Measurements from ENCODE around the gene ACTN4.

ACTN4 gene

DNA sequence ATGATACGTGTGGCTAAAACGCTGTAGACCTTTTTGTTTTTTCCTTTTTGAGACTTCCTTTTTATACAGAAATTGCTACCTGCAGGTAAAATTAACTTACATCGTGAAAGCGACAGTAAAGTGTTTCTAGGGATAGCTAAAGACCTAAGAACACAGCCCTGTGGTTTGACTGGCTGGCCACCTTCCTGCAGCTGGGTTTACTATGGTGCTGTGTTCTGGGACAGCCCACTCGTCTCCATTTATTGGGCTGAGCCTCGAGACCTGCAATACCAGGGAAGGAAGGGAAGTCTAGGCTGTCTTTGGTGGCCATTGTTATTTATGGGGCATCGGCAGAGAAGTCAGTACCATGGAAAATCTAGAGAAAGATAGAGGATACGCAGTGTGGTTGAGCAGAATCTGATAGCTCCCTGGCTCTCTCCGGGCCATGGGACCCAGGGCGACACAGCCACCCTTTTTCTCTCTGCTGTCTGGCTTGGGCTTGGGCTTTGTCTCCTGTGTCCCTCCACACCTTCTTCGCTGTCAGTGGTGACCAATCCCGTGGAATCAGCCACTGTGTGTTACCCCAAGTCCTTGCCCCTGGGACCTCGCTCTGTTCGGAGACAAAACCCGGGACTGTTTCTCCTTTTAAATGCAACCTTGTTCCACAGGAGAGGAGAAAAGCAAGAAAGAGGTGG lies 30.9 kb downstream of the ACTN4 start:
- DNase-seq (ENCODE audit: low read depth), result no peak

DNA sequence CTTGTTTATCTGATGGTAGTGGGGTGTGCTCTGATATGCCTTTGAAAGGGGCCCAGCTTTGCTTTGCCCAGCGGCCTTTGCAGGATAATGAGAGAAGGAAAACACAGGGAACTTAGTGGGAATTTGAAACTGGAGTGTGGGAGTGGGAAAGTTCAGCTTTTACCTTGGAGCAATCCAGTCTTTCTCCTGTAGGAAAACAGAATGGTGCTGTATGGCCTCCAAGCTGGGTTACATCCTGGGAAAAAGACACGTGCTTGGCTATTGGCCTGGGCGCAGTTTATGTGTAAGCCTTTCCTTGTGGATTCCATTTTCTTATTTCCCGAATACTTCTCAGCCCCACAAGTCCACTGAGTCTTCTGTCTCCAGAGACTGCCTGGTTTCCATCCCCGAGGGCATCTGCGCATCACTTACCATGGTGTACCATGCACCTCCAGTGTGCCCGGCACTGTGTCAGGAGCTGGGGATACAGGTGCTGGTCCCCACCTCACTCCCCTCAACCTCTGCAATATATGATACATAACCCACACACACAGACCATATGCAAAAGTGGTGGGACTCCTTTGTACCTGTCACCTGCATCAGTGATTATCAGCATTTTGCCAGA lies 31.5 kb downstream of the ACTN4 start:
- no peak for DNase-seq (ENCODE audit: low read depth)

DNA sequence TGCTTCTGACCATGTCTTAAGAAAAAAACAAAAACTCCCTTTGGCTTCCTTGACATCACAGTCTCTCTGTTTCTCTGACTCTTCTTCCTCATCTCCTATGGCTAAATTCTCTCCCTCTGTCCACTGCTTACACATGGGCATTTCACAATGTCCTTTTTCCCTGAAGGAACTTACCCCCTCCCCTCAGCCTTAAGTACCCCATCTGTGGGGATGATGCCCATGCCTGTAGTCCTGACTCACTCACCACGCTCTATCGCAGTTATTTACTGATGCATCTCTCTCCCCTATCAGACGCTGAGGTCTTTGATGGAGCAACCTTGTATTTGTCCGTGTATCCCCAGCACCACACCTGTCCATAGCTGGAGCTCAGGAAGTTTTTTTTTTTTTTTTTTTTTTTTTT lies 32.4 kb downstream of the ACTN4 start:
- no peak for DNase-seq (ENCODE audit: low read depth)

DNA sequence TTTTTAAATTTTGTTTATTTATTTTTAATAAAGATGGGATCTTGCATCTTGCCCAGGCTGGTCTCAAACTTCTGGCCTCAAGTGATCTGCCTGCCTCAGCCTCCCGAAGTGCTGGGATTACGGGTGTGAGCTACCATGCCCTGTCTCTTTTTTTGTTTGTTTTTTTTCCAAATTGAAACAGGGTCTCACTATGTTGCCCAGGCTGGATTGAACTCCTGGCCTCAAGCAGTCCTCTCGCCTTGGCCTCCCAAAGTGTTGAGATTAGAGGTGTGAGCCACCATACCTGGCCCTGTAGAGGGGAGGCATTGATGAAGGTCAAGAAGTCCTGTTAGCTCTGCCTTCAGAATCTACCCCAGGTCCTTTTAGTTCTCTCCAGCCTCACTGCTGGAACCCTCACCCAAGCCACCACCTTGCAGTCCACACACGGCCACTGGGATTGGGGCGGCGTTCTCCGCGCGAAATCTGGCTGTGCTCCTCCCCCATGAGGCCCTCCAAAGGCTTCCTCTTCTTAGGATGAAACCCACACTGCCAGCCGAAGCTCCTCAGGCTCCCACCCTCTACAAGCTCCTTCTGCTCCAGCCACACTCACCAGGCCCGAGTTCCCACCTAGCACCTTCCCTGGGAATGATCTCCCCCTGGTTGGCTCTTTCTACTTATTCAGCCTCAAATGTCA lies 34.9 kb downstream of the ACTN4 start:
- no peak for DNase-seq (ENCODE audit: low read depth)

DNA sequence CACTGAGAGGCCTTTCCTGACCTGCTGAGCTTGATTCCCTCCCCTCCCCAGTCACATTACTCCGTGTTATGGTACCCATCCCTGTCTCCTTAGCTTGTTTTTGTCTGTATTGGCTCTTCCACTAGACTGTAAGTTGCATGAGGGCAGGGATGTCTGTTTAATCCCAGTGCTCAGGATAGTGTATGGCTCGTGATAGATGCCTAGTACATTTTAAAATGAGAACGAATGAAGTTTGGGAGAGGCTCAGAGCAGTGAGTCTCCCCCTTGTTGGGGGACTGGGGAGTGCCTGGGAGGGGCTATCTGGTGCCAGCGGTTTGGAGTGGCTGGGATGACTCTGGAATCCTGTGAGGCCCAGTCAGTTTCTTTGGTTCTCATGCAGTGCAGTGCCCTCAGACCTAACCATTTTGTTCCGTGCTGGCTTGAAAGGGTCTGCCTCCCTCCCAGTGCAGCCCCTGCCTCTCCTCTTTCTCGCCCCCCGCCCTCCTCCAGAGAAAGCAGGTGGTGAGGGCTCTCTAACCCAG lies 35.5 kb downstream of the ACTN4 start:
- no peak for DNase-seq (ENCODE audit: low read depth)

DNA sequence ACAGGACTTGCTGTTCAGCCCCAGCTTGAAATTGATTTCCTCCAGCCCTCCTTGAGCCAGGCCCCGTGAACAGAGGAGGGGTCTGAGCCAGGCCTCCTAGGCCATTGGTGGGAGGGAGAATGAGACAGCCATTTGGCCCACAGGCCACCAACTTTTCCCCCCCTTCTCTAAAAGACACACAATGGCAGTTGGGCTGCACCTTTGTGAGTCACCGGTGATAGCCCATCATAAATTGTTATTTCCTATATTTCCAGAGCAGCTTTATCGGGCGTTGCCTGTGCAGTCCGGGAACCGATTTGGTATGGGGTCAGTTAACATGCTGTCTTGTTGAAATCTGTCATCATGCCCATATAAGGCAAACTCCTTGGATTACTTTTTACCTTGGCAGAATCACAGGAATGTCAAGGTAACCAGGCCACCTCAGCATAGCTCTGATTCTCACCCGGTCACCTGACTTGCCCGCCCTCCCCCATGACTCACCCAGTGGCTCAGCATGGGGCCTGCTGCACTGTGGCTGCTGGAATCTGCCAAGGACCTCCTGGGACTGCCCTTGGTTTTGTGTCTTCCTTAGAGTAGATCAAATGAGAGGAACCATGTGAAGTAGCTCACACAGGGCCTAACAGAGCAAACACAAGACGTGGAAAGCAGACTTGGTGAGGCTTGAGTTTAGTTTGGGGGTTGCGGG lies 36.1 kb downstream of the ACTN4 start:
- DNase-seq (ENCODE audit: low read depth), result peak; percentile 57

DNA sequence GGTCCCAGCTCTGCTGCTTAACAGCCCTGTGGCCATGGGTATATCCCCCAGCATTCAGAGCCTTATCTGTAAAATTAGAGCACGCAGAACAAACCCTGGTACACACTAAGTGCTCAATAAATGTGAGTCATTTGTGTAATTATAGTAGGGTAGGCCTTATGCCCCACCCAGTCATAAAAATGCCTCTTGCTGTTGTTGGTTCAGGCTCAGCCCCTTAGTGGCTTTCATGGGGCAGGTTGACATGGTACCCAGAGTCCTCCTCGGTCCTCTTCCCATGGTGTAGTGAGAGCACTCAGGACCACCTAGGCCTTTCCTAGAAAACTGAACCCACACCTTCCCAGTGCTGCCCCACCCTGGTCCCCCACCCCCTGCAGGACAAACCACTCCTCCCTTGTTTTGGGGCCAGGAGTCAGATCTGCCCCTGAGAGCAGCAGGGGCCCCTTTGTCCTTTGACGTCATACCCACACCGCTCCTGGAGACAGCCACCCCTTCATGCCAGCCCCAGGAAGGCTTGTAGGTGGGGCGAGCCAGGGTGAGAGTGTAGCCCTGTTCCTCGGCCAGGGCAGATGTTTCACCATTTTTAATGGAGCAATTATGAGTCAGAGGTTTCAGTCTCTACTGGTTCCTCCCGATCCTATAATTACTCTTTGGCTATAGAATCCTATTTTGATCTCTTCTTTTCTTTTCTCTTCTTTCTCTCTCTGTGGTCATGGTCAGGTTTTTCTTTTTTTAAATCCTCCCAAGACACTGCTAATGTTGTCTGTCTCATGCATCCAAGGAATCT lies 36.8 kb downstream of the ACTN4 start:
- peak; percentile 85 for DNase-seq (ENCODE audit: low read depth)

DNA sequence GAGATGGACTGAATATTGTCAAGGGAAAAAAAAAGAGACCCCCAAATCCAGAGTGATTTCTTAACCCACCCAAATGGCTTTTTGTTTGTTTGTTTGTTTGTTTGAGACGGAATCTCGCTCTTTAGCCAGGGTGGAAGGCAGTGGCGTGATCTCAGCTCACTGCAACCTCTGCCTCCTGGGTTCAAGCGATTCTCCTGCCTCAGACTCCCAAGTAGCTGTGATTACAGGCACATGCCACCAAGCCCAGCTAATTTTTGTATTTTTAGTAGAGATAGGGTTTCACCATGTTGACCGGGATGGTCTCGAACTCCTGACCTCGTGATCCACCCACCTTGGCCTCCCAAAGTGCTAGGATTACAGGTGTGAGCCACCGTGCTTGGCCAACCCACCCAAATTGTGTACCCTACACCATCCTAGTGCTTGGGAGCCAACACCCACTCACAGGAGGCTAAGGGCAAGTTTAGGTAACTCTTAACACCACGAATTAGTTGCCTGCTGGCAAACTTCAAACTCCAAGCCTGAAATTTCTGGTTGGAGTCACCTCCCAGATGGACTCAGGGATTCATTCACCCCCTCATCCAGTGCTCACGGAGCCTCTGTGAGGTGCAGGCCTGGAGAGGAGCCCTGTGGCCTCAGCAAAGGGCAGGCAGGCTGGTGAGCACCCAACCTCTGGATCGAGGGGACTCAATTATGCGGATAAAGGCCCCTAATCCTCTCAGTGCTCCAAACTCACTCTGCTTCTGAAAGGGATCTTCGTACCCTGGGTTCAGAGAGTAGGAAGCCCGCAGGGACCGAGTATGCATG lies 37.6 kb downstream of the ACTN4 start:
- DNase-seq (ENCODE audit: low read depth), result no peak

DNA sequence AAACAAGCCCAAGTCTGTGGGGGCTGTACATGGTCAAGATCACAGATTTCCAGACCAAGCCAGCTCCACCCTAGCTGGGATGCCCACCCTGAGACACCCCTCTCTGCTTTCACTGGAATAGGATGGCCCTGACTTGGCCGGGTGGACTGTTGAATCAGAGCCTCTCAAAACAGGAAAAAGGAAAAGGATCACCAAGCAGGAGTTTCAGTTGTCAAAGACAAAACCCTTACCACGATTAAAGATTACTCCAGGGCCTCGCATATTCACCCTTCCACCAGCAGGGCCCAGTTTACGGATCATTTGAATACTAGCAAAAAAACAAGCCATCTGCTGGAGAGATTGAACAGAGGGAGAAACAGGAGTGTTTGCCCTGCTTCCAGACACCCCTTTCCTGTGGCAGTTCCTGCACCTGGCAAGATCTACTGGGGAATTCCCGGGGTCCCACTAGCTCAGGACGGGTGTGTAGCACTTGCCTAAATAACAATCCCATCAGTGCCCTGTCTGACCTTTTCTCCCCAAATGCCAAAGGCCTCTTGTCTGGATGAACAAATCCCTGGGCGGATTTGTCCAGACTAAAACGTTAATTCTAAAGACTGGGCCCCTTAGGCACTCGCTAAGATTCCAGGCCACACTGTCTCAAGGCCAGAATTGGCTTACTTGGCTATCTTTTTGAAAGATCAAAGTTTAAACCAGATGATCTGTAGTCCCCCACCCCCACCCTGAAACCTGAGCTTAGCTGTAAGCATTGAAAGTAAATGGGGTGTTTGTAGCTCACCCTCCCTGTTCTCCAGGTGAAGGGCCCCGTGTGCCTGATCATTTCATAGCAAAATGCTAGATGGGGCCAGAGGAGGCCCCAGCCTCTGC lies 38.4 kb downstream of the ACTN4 start:
- no peak for DNase-seq (ENCODE audit: low read depth)

DNA sequence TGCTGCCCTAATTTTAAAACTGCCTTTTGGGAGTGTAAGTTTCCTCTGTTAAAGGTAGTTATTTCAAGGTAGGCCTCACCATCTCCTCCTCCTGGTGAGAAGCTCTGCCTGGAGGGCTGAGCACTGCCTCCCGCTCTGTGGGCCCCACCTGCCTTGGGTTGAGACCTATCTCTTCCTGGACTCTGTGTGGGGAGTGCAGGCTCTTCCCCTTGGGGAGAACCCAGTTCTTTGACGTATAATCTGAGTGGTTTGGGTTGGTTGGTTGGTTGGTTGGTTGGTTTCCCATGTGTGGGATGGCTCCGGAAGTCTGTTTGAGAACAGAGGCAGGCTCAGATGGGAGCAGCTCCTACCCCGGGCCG lies 39.1 kb downstream of the ACTN4 start:
- DNase-seq (ENCODE audit: low read depth), result no peak

DNA sequence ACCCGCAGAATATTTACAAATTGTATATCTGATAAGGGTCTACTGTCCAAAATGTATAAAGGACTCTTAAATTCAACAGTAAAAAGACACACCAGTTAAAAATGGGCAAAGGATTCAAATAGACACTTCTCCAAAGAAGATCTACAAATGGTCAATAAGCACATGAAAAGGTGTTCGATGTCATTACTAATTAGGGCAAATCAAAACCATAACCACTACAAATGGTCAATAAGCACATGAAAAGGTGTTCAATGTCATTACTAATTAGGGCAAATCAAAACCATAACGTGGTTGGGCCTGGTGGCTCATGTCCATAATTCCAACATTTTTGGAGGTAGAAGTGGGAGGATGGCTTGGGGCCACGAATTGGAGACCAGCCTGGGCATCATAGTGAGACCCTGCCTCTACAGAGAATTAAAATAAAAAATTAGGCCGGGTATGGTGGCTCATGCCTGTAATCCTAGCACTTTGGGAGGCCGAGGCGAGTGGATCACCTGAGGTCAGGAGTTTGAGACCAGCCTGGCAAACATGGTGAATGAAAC lies 40.5 kb downstream of the ACTN4 start:
- DNase-seq (ENCODE audit: low read depth), result no peak

DNA sequence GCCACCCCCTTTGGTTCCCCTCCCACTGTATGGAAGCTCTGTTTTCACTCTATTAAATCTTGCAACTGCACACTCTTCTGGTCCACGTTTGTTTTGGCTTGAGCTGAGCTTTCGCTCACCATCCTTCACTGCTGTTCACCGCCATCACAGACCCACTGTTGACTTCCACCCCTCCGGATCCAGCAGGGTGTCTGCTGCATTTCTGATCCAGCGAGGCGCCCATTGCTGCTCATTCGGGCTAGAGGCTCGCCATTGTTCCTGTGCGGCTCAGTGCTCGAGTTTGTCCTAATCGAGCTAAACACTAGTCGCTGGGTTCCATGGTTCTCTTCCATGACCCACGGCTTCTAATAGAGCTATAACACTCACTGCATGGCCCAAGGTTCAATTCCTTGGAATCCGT lies 42.7 kb downstream of the ACTN4 start:
- no peak for DNase-seq (ENCODE audit: low read depth)

DNA sequence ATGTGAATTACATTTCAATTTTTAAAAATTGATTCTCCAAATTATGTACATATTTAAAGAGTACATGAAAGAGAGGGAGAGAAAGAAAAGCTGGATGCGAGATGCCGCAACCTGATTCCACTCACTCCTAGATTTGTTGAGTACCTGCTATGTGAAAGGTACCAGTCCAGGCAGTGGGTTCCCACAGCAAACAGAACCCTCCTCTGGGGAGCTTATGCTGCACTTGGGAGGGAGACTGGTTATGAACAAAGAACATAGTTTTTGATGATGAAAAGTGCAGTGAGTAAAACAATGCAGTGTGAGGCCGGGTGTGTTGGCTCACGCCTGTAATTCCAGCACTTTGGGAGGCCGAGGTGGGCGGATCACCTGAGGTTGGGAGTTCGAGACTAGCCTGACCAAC lies 43.4 kb downstream of the ACTN4 start:
- DNase-seq (ENCODE audit: low read depth), result no peak

DNA sequence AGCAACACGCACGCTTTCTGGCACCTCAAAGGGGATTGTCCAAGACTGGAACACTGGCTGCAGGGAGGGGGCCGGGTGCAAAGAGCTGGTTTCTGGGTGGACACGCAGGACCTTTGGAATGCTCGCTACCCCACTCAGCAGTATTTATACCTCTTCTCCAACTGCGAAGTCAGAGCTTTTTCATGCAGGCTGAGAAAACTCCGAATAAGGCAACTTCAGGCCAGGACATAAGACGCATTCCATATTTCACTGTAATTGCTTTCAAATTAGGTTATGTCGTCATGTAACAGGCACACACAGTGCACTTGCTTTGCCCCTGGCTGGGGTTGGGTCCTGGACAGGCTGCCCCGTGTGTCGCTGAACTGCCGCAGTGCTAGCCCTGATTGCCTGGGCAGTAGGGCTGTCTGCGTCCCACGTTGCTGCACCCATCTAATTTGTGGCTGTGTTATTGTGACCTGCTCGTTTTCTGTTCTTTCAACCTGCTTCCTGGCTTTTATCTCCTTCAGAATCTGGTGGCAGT lies 44.5 kb downstream of the ACTN4 start:
- peak; percentile 89 for DNase-seq (ENCODE audit: low read depth)

DNA sequence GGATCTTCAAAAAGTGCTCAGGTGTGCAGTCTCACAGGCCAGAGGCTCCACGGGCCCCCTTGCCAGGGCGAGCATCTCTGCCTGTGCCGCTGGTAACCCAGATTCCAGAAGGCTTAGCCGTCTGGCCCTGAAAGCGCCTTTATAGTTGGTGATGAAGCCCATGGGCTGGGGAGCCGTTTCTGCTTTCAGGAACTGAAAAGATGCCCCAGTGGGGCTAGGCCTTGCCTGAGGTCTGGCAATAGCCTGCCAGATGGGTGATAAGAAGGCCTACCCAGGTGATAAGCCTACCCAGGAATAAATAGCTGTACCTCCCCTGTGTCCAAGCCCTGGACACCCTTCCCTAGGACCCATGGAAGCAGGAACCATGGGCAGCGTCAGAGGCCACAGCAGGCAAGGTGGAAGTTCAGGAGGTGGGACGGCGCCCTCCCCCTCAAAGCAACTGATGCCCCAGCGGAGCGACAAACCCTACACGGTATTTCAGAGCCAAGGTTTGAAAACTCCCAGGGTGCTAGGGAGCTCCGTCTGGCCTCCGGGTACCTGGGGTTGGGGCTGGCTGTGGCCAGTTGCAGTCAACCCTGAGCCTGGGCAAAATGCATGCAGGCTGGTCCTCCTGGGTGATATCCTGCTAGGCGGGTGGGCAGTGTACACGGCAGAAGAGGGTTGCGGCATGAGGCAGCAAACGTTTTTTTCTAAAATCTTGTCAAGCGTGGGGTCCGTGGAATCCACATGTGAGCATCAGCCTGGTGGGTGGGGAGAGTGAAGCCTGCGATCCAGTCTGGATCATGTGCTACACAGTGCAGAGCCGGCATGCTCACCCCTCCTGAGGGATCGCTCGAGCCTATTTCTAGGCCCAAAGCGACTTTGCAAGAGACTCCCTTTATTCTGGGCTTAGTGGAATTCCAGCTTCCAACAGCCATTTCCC lies 45.3 kb downstream of the ACTN4 start:
- DNase-seq (ENCODE audit: low read depth), result no peak

DNA sequence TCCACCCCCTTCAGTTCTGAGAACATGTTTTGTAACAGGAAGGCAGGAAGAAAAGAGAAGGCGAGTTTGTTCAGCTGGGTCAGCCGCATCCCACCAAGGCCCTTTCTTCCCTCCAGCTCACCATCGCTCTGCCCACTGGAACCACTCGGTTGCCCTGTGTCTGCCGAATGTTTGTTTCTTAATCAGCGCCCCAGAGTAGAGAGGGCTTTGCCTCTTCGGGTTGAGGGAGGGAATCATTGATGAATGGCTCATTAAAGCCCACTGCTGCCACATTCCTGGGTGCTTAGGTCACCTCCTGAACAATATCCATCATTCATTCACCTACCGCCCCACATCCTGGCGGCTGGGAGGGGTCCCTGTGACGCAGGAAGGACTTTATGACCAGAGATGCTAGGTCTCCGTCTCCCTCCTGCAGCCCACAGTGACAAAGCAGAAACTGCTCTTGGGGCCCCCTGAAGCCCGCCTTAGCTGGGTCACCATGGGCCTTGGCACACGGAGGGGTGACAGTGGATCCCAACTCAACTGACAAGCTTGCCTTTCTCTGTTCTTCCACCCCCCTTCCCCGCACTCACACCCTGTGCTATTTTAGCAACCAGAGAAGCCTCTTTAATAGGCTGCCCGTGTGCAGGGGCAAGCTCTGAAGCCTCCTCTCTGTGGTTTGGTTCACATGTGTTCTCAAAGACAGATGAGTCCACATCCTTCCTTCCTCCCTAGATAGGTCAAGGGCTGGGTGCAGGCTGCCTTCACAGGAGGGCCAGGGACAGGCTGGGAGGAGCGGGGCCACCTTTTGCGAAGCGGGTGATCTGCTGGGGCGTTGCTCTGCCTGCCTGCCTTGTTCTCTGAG lies 46.2 kb downstream of the ACTN4 start:
- no peak for DNase-seq (ENCODE audit: low read depth)

DNA sequence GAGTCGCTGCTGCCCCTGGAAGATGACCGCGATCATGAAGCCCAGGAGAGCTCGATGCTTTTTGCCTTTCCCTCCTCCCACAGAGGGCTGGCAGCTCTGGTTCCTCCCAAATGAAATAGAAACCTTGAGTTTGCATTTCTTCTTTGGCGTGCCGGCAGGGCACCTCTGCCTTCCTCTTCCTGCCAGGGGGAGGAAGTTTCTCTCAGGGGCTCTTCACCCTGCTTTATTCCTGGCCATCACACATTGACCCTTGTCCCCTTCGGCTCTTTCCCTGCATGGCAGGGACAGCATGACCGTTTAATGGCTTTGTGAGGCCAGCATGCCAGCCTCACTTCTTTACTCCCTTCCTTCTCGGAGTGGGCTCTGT lies 47.9 kb downstream of the ACTN4 start:
- no peak for DNase-seq (ENCODE audit: low read depth)

All from fibroblast of the conjunctiva (primary cell).